ENCODE results near the gene CATSPERE.

Gene CATSPERE

GRCh38 chr1:244639561-244639960 is 178.5 kb downstream of the CATSPERE start:
- no peak overlapping the region for H3K4me3 Mint-ChIP-seq
- DNase-seq: no peak
- no peak overlapping the region for H3K27ac Mint-ChIP-seq
- H3K9me3 Mint-ChIP-seq: no peaks in the 10 kb centered on the region
- peaks cover 21 to 24% of the 10 kb centered on the region in 2 donors for H3K27me3 Mint-ChIP-seq
- no peak for ATAC-seq (replicated peaks)
- H3K36me3 Mint-ChIP-seq (ENCODE audit: insufficient read depth): no peaks in the 10 kb centered on the region
- H3K4me1 Mint-ChIP-seq (ENCODE audit: low read depth in 2 of 2): no peaks in the 10 kb centered on the region

GRCh38 chr1:244640917-244641316 is 179.8 kb downstream of the CATSPERE start:
- Mint-ChIP-seq H3K36me3 (ENCODE audit: insufficient read depth) (no peaks in the 10 kb centered on the region), H3K27me3 (peaks cover 21 to 24% of the 10 kb centered on the region in 2 donors), H3K4me1 (ENCODE audit: low read depth in 2 of 2) (no peaks in the 10 kb centered on the region), H3K27ac (no peak overlapping the region), H3K9me3 (no peaks in the 10 kb centered on the region), H3K4me3 (no peak overlapping the region)
- ATAC-seq (replicated peaks): no peak
- no peak for DNase-seq

GRCh38 chr1:244642526-244642925 is 181.5 kb downstream of the CATSPERE start:
- no peaks in the 10 kb centered on the region for H3K36me3 Mint-ChIP-seq (ENCODE audit: insufficient read depth)
- DNase-seq (no peak), ATAC-seq (replicated peaks) (no peak)
- no peak overlapping the region for H3K4me3 Mint-ChIP-seq
- H3K27ac Mint-ChIP-seq: no peak overlapping the region
- no peaks in the 10 kb centered on the region for H3K9me3 Mint-ChIP-seq
- H3K4me1 Mint-ChIP-seq (ENCODE audit: low read depth in 2 of 2): no peaks in the 10 kb centered on the region
- peaks cover 21 to 24% of the 10 kb centered on the region in 2 donors for H3K27me3 Mint-ChIP-seq

- Mint-ChIP-seq H3K36me3 (ENCODE audit: insufficient read depth) (no peaks in the 10 kb centered on the region), H3K4me3 (no peak overlapping the region), H3K27me3 (peaks cover 21 to 24% of the 10 kb centered on the region in 2 donors), H3K9me3 (no peaks in the 10 kb centered on the region), H3K4me1 (ENCODE audit: low read depth in 2 of 2) (no peaks in the 10 kb centered on the region), H3K27ac (no peak overlapping the region)
- ATAC-seq (replicated peaks) (no peak), DNase-seq (no peak)
These were observed 181.9 kb downstream of the CATSPERE start for GRCh38 chr1:244642988-244643387.

- Mint-ChIP-seq H3K27ac (no peak overlapping the region), H3K27me3 (peaks cover 21 to 24% of the 10 kb centered on the region in 2 donors), H3K4me3 (no peak overlapping the region), H3K9me3 (no peaks in the 10 kb centered on the region), H3K4me1 (ENCODE audit: low read depth in 2 of 2) (no peaks in the 10 kb centered on the region), H3K36me3 (ENCODE audit: insufficient read depth) (peaks cover 4% of the 10 kb centered on the region)
- ATAC-seq (replicated peaks) (no peak), DNase-seq (no peak)
These were observed 184.3 kb downstream of the CATSPERE start for GRCh38 chr1:244645414-244645813.

GRCh38 chr1:244645890-244646289 is 184.8 kb downstream of the CATSPERE start:
- H3K4me1 Mint-ChIP-seq (ENCODE audit: low read depth in 2 of 2): no peaks in the 10 kb centered on the region
- H3K4me3 Mint-ChIP-seq: no peak overlapping the region
- ATAC-seq (replicated peaks): no peak
- H3K27me3 Mint-ChIP-seq: peaks cover 21 to 24% of the 10 kb centered on the region in 2 donors
- H3K9me3 Mint-ChIP-seq: no peaks in the 10 kb centered on the region
- H3K36me3 Mint-ChIP-seq (ENCODE audit: insufficient read depth): peaks cover 4% of the 10 kb centered on the region
- no peak overlapping the region for H3K27ac Mint-ChIP-seq
- no peak for DNase-seq

GRCh38 chr1:244647819-244648218 is 186.7 kb downstream of the CATSPERE start:
- peaks cover 9 to 10% of the 10 kb centered on the region in 2 donors for H3K4me1 Mint-ChIP-seq (ENCODE audit: low read depth in 2 of 2)
- H3K36me3 Mint-ChIP-seq (ENCODE audit: insufficient read depth): peaks cover 4% of the 10 kb centered on the region
- no peak overlapping the region for H3K4me3 Mint-ChIP-seq
- ATAC-seq (replicated peaks) (no peak), DNase-seq (no peak)
- H3K27ac Mint-ChIP-seq: no peak overlapping the region
- no peaks in the 10 kb centered on the region for H3K9me3 Mint-ChIP-seq
- peaks cover 7 to 10% of the 10 kb centered on the region in 2 donors for H3K27me3 Mint-ChIP-seq

GRCh38 chr1:244651956-244652622 is 191.0 kb downstream of the CATSPERE start:
- Mint-ChIP-seq H3K36me3 (ENCODE audit: insufficient read depth) (peaks cover 7% of the 10 kb centered on the region), H3K9me3 (no peaks in the 10 kb centered on the region), H3K4me3 (no peak overlapping the region), H3K27ac (peak overlapping the region in 1 of 2 donors; percentile 56), H3K4me1 (ENCODE audit: low read depth in 2 of 2) (peaks cover 11 to 15% of the 10 kb centered on the region in 2 donors), H3K27me3 (no peaks in the 10 kb centered on the region)
- DNase-seq (no peak), ATAC-seq (replicated peaks) (no peak)

GRCh38 chr1:244652623-244653438 is 191.8 kb downstream of the CATSPERE start, which contains the start of gene DESI2:
Gene DESI2, plus strand, starts transcription at chr1:244653126. Its CDS starts 188 bp downstream, at chr1:244653314.
- peaks cover 10% of the 10 kb centered on the region for H3K36me3 Mint-ChIP-seq (ENCODE audit: insufficient read depth)
- ATAC-seq (replicated peaks) (peak; percentile 88), DNase-seq (peak; percentile 96 to 99 (median 97))
- H3K4me3 Mint-ChIP-seq: no peak within 1 kb of the TSS
- H3K27ac Mint-ChIP-seq: peak within 1 kb of the TSS in 1 of 2 donors; percentile 56
- H3K9me3 Mint-ChIP-seq: no peaks in the 10 kb centered on the region
- H3K4me1 Mint-ChIP-seq (ENCODE audit: low read depth in 2 of 2): peaks cover 16 to 22% of the 10 kb centered on the region in 2 donors
- H3K27me3 Mint-ChIP-seq: no peaks in the 10 kb centered on the region

GRCh38 chr1:244653439-244654107 is 192.5 kb downstream of the CATSPERE start:
- Mint-ChIP-seq H3K4me3 (no peak overlapping the region), H3K4me1 (ENCODE audit: low read depth in 2 of 2) (peaks cover 23 to 29% of the 10 kb centered on the region in 2 donors), H3K9me3 (no peaks in the 10 kb centered on the region), H3K27ac (no peak overlapping the region), H3K27me3 (no peaks in the 10 kb centered on the region), H3K36me3 (ENCODE audit: insufficient read depth) (peaks cover 10% of the 10 kb centered on the region)
- DNase-seq: no peak
- ATAC-seq (replicated peaks): no peak

- no peak overlapping the region for H3K27ac Mint-ChIP-seq
- DNase-seq (no peak), ATAC-seq (replicated peaks) (no peak)
- H3K36me3 Mint-ChIP-seq (ENCODE audit: insufficient read depth): peaks cover 7% of the 10 kb centered on the region
- peaks cover 24 to 30% of the 10 kb centered on the region in 2 donors for H3K4me1 Mint-ChIP-seq (ENCODE audit: low read depth in 2 of 2)
- H3K9me3 Mint-ChIP-seq: no peaks in the 10 kb centered on the region
- H3K27me3 Mint-ChIP-seq: no peaks in the 10 kb centered on the region
- no peak overlapping the region for H3K4me3 Mint-ChIP-seq
These were observed 193.3 kb downstream of the CATSPERE start for GRCh38 chr1:244654108-244655038.

GRCh38 chr1:244655186-244655585 is 194.1 kb downstream of the CATSPERE start:
- Mint-ChIP-seq H3K4me1 (ENCODE audit: low read depth in 2 of 2) (peaks cover 25 to 30% of the 10 kb centered on the region in 2 donors), H3K9me3 (no peaks in the 10 kb centered on the region), H3K36me3 (ENCODE audit: insufficient read depth) (peaks cover 6% of the 10 kb centered on the region), H3K4me3 (no peak overlapping the region), H3K27ac (no peak overlapping the region), H3K27me3 (no peaks in the 10 kb centered on the region)
- DNase-seq: no peak
- ATAC-seq (replicated peaks): no peak

- H3K4me1 Mint-ChIP-seq (ENCODE audit: low read depth in 2 of 2): peaks cover 18 to 26% of the 10 kb centered on the region in 2 donors
- peaks cover 6% of the 10 kb centered on the region for H3K36me3 Mint-ChIP-seq (ENCODE audit: insufficient read depth)
- ATAC-seq (replicated peaks) (no peak), DNase-seq (no peak)
- H3K27ac Mint-ChIP-seq: no peak overlapping the region
- no peak overlapping the region for H3K4me3 Mint-ChIP-seq
- H3K9me3 Mint-ChIP-seq: no peaks in the 10 kb centered on the region
- no peaks in the 10 kb centered on the region for H3K27me3 Mint-ChIP-seq
These were observed 196.3 kb downstream of the CATSPERE start for GRCh38 chr1:244657421-244657820.
